ENCODE results near the gene RRAS. TPM values are rescaled to one million over a fixed set of nuclear protein-coding genes. Genes with fewer than 3 reads are reported as not detected.

The RRAS gene
- polyA plus RNA-seq, 1 donor from 2014 or later: not detected

DNA sequence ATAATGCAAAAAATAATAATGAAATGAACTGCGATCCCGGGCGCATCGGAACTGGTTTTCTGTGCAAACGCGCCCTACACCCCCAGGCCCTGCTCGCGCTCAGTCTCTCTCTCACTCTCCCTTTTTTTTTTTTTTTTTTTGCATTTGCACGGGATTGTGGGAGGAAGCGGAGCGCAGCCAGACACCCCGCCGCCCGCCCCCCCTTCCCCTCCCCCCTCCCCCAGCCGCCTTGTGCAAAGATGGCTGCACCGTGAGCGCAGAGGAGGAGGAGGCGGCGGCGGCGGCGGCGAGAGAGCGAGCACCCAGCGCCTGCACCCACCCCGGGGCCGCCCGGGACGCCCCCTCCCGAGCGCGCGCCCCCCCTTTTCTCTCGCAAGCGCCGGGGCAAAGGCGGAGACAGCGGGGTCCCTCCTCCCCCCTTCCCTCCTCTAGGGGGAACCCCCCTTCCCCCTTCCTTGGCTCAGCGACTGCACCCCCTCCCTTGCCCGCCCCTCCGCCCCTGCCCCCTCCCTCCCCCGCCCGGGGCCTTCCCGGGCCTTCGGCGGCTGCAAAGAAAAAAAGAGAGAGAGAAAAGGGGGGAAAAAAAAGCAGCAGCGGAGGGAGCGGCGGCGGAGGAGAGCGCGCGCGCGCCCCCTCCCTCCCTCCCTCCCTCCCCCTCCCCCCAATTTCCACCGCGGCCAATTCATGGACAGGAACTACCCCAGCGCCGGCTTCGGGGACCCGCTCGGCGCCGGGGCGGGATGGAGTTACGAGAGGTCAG is 48.8 kb downstream of the RRAS start, which contains the start of gene PRR12:
Gene PRR12, plus strand, starts transcription at position 212 of the 760 bp plus-strand sequence. Its CDS starts 473 bp downstream, at position 685.
- no peaks in the 10 kb centered on the region for H3K27me3 ChIP-seq (ENCODE audit: insufficient read depth, low read depth, low read length)
- no peaks in the 10 kb centered on the region for H3K36me3 ChIP-seq (ENCODE audit: insufficient read depth, low read length)
- H3K9me2 ChIP-seq (ENCODE audit: insufficient read depth, low read length): no peaks in the 10 kb centered on the region
- H3K4me2 ChIP-seq (ENCODE audit: low read length): peak within 1 kb of the TSS; percentile 97
- H4K20me1 ChIP-seq (ENCODE audit: insufficient read depth): no peaks in the 10 kb centered on the region
- no peaks in the 10 kb centered on the region for H3K9me3 ChIP-seq (ENCODE audit: low read length)
- peak within 1 kb of the TSS; percentile 58 for H2AFZ ChIP-seq (ENCODE audit: low read depth, low read length)
- H3K4me3 ChIP-seq (ENCODE audit: low read length): peak within 1 kb of the TSS; percentile 95
- peak within 1 kb of the TSS; percentile 97 for H3K27ac ChIP-seq (ENCODE audit: low read length)
- TF ChIP-seq EP300 (conservative IDR thresholded peaks at IDR 0.05; ENCODE audit: poor library complexity, severe bottlenecking) (peak; percentile 1), POLR2AphosphoS5 (IDR thresholded peaks at IDR 0.05) (peak; percentile 77), MXI1 (conservative IDR thresholded peaks at IDR 0.05; ENCODE audit: poor library complexity, severe bottlenecking) (peak; percentile 46), EZH2 (IDR thresholded peaks at IDR 0.05; ENCODE audit: borderline replicate concordance, insufficient read depth, low read length, poor library complexity, severe bottlenecking) (no peak), TAF1 (IDR thresholded peaks at IDR 0.05; ENCODE audit: low read depth) (peak; percentile 72), SMC3 (conservative IDR thresholded peaks at IDR 0.05; ENCODE audit: poor library complexity) (no peak), RAD21 (conservative IDR thresholded peaks at IDR 0.05) (no peak)
- TF ChIP-seq, protein P1, sequence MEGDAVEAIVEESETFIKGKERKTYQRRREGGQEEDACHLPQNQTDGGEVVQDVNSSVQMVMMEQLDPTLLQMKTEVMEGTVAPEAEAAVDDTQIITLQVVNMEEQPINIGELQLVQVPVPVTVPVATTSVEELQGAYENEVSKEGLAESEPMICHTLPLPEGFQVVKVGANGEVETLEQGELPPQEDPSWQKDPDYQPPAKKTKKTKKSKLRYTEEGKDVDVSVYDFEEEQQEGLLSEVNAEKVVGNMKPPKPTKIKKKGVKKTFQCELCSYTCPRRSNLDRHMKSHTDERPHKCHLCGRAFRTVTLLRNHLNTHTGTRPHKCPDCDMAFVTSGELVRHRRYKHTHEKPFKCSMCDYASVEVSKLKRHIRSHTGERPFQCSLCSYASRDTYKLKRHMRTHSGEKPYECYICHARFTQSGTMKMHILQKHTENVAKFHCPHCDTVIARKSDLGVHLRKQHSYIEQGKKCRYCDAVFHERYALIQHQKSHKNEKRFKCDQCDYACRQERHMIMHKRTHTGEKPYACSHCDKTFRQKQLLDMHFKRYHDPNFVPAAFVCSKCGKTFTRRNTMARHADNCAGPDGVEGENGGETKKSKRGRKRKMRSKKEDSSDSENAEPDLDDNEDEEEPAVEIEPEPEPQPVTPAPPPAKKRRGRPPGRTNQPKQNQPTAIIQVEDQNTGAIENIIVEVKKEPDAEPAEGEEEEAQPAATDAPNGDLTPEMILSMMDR (IDR thresholded peaks at IDR 0.05; ENCODE audit: poor library complexity, severe bottlenecking): no peak
- TF ChIP-seq, protein P2, sequence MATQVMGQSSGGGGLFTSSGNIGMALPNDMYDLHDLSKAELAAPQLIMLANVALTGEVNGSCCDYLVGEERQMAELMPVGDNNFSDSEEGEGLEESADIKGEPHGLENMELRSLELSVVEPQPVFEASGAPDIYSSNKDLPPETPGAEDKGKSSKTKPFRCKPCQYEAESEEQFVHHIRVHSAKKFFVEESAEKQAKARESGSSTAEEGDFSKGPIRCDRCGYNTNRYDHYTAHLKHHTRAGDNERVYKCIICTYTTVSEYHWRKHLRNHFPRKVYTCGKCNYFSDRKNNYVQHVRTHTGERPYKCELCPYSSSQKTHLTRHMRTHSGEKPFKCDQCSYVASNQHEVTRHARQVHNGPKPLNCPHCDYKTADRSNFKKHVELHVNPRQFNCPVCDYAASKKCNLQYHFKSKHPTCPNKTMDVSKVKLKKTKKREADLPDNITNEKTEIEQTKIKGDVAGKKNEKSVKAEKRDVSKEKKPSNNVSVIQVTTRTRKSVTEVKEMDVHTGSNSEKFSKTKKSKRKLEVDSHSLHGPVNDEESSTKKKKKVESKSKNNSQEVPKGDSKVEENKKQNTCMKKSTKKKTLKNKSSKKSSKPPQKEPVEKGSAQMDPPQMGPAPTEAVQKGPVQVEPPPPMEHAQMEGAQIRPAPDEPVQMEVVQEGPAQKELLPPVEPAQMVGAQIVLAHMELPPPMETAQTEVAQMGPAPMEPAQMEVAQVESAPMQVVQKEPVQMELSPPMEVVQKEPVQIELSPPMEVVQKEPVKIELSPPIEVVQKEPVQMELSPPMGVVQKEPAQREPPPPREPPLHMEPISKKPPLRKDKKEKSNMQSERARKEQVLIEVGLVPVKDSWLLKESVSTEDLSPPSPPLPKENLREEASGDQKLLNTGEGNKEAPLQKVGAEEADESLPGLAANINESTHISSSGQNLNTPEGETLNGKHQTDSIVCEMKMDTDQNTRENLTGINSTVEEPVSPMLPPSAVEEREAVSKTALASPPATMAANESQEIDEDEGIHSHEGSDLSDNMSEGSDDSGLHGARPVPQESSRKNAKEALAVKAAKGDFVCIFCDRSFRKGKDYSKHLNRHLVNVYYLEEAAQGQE (IDR thresholded peaks at IDR 0.05; ENCODE audit: borderline replicate concordance): peak; percentile 54
- H3K9ac ChIP-seq (ENCODE audit: low read length): peak within 1 kb of the TSS; percentile 96
- H3F3A ChIP-seq (ENCODE audit: insufficient read depth, low read length, poor library complexity, severe bottlenecking): no peaks in the 10 kb centered on the region
- H3K79me2 ChIP-seq (replicated peaks; ENCODE audit: insufficient read depth, low read length): peaks cover 20% of the 10 kb centered on the region

DNA sequence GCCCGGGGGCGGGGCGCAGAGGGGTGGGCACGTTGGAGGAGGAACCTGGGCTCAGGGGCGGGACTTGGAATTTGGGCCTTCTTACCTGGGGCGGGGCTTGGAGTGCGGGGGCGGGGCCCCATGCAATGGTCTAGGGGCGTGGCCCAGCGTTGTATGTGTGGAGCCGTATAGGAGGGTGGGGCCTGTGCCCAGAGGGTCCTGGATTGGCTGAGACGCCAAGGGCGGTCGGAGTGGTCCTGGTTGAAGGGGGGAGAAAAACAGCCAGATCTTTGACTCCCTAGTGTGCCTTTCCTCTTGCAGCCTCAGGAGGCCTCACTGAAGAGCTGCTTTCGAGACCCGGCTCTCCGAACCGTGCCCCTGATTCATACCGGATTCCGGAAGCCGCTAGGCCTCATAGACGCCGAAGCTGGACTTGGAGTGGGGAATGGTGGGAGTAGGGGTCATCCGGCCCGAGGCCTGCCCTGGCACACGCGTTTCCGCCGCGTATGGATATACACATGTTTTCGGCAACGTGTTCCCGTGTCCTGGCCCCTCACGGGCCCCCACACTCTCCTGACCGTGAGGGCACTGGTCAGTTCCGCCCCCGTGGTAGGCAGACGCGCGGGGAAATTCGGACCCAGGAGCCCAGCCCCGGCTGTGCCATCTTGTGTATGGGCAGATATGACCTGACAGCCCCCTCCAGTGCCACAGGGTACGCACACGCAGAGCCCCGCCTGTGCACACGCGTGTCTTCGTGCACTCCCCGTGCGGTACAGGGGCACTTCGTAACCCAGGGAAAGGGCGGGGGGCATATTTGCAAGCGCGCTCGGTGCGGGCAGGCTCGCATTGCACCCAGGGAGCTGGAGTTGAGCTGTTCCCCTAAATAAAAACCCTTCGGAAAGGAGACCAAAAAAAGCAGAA is 49.6 kb downstream of the RRAS start:
- Histone ChIP-seq H3K9me3 (ENCODE audit: low read length) (no peaks in the 10 kb centered on the region), H4K20me1 (ENCODE audit: insufficient read depth) (no peaks in the 10 kb centered on the region), H3K36me3 (ENCODE audit: insufficient read depth, low read length) (no peaks in the 10 kb centered on the region), H3K4me2 (ENCODE audit: low read length) (peak overlapping the region; percentile 97), H3K9me2 (ENCODE audit: insufficient read depth, low read length) (no peaks in the 10 kb centered on the region), H3K9ac (ENCODE audit: low read length) (peak overlapping the region; percentile 96), H3K4me3 (ENCODE audit: low read length) (peak overlapping the region; percentile 95), H3F3A (ENCODE audit: insufficient read depth, low read length, poor library complexity, severe bottlenecking) (no peaks in the 10 kb centered on the region), H2AFZ (ENCODE audit: low read depth, low read length) (peak overlapping the region; percentile 58), H3K79me2 (replicated peaks; ENCODE audit: insufficient read depth, low read length) (peaks cover 20% of the 10 kb centered on the region), H3K27me3 (ENCODE audit: insufficient read depth, low read depth, low read length) (no peaks in the 10 kb centered on the region), H3K27ac (ENCODE audit: low read length) (peak overlapping the region; percentile 97)
- TF ChIP-seq POLR2AphosphoS5 (IDR thresholded peaks at IDR 0.05) (peak; percentile 79), EZH2 (IDR thresholded peaks at IDR 0.05; ENCODE audit: borderline replicate concordance, insufficient read depth, low read length, poor library complexity, severe bottlenecking) (no peak), MXI1 (conservative IDR thresholded peaks at IDR 0.05; ENCODE audit: poor library complexity, severe bottlenecking) (peak; percentile 72), RAD21 (conservative IDR thresholded peaks at IDR 0.05) (peak; percentile 23), TAF1 (IDR thresholded peaks at IDR 0.05; ENCODE audit: low read depth) (peak; percentile 33), EP300 (conservative IDR thresholded peaks at IDR 0.05; ENCODE audit: poor library complexity, severe bottlenecking) (peak; percentile 25), SMC3 (conservative IDR thresholded peaks at IDR 0.05; ENCODE audit: poor library complexity) (peak; percentile 40)
- TF ChIP-seq, protein P1 (IDR thresholded peaks at IDR 0.05; ENCODE audit: poor library complexity, severe bottlenecking): peak; percentile 47
- TF ChIP-seq, protein P2 (IDR thresholded peaks at IDR 0.05; ENCODE audit: borderline replicate concordance): no peak

Data from neural cell (in vitro differentiated cells).